Epidermal melanocyte (primary cell): Measurements from ENCODE around the gene OARD1.

ENCODE experiments used
- DNase-seq: peaks from one replicate; pipeline ENCODE4 v3.0.0; 2011; ENCODE audit warnings: low spot score; ENCODE audit not compliant: insufficient read length

OARD1 gene

GRCh38 chr6:41047745-41048732 lies 24.1 kb downstream of the OARD1 start:
- no peak for DNase-seq

- DNase-seq, result no peak
These were observed 24.9 kb downstream of the OARD1 start for GRCh38 chr6:41047306-41047705.

- DNase-seq, result no peak
These were observed 26.1 kb downstream of the OARD1 start for GRCh38 chr6:41046084-41046483.

- DNase-seq, result no peak
These were observed 26.5 kb downstream of the OARD1 start for GRCh38 chr6:41045664-41046063.

GRCh38 chr6:41043151-41043550 lies 29.0 kb downstream of the OARD1 start:
- no peak for DNase-seq

- DNase-seq, result no peak
These were observed 29.7 kb downstream of the OARD1 start, which contains the start of gene TSPO2 for GRCh38 chr6:41042226-41043055. Gene TSPO2 (plus strand): TSS chr6:41042467. CDS start chr6:41042986, 519 bp downstream.

GRCh38 chr6:41040940-41041536 lies 31.1 kb downstream of the OARD1 start:
- no peak for DNase-seq

GRCh38 chr6:41040101-41040939 lies 31.8 kb downstream of the OARD1 start:
- no peak for DNase-seq

- DNase-seq, result no peak
These were observed 32.8 kb downstream of the OARD1 start, which contains the start of gene UNC5CL for GRCh38 chr6:41039060-41039998. Gene UNC5CL (minus strand): TSS chr6:41039221. CDS start chr6:41035074, 4,147 bp downstream.

- DNase-seq, result no peak
These were observed 34.0 kb downstream of the OARD1 start for GRCh38 chr6:41038205-41038604.

GRCh38 chr6:41037107-41037900 lies 34.9 kb downstream of the OARD1 start:
- no peak for DNase-seq

- DNase-seq, result no peak
These were observed 35.6 kb downstream of the OARD1 start for GRCh38 chr6:41036601-41037000.

- no peak for DNase-seq
These were observed 36.0 kb downstream of the OARD1 start for GRCh38 chr6:41036186-41036585.

GRCh38 chr6:41033776-41034175 lies 38.4 kb downstream of the OARD1 start:
- no peak for DNase-seq

GRCh38 chr6:41032830-41033229 lies 39.3 kb downstream of the OARD1 start:
- no peak for DNase-seq

- no peak for DNase-seq
These were observed 43.4 kb downstream of the OARD1 start for GRCh38 chr6:41028561-41029412.

- DNase-seq, result peak; percentile 80
These were observed 44.2 kb downstream of the OARD1 start for GRCh38 chr6:41027799-41028560.
